CD14-positive monocyte (primary cell): ENCODE results near the gene MMRN2. TPM values are rescaled to one million over a fixed set of nuclear protein-coding genes. Genes with fewer than 3 reads are reported as not detected.

Experiments
- DNase-seq, 3 donors: peaks; one replicate each; pipeline ENCODE4 v3.0.0-alpha.2; 2011 to 2022
- H2AFZ ChIP-seq: 2 replicates; pipeline ENCODE4 v1.6.0; 2012; ENCODE audit warnings: mild to moderate bottlenecking, low read depth, low read length, inconsistent platforms; ENCODE audit not compliant: insufficient read depth, poor library complexity, severe bottlenecking
- H3K27ac ChIP-seq, 2 donors: 1 replicate in 1 of 2; 2 replicates in 1 of 2; pipeline ENCODE4 v1.5.1; 2012 to 2013; ENCODE audit warnings: low read length in 2 of 2, control low read depth in 1 of 2, inconsistent platforms in 1 of 2, low read depth in 1 of 2, mild to moderate bottlenecking in 1 of 2
- H3K27me3 ChIP-seq, 2 donors: one replicate each; pipeline versions ENCODE4 v1.6.0 to v1.6.1; 2011 to 2013; ENCODE audit warnings: low read length in 2 of 2; ENCODE audit not compliant: control insufficient read depth in 2 of 2, insufficient read depth in 2 of 2
- H3K36me3 ChIP-seq, 2 donors: replicated peaks in 1 of 2; 1 replicate in 1 of 2; 2 replicates in 1 of 2; pipeline versions ENCODE4 v1.5.1 to v1.6.1; 2012 to 2013; ENCODE audit warnings: low read length in 2 of 2, control low read depth in 1 of 2, inconsistent platforms in 1 of 2, mild to moderate bottlenecking in 1 of 2; ENCODE audit not compliant: insufficient read depth in 2 of 2, control insufficient read depth in 1 of 2
- H3K4me1 ChIP-seq, 2 donors: 1 replicate in 1 of 2; 2 replicates in 1 of 2; pipeline versions ENCODE4 v1.5.1 to v1.6.1; 2012 to 2013; ENCODE audit warnings: low read length in 2 of 2, control low read depth in 1 of 2, inconsistent platforms in 1 of 2, mild to moderate bottlenecking in 1 of 2, moderate library complexity in 1 of 2; ENCODE audit not compliant: insufficient read depth in 2 of 2, control insufficient read depth in 1 of 2
- H3K4me2 ChIP-seq: replicated peaks from 2 replicates; pipeline ENCODE3; 2012; ENCODE audit warnings: low read length, moderate library complexity, mild to moderate bottlenecking; ENCODE audit not compliant: poor library complexity, severe bottlenecking; ENCODE audit errors: extremely low read depth
- H3K4me3 ChIP-seq, 3 experiments: fragments of 200-600 bp in 1 of 3; sonication (generic) in 1 of 3; replicated peaks in 1 of 3; 1 replicate in 2 of 3; 2 replicates in 1 of 3; pipeline ENCODE4 v1.5.1; 2011 to 2013; ENCODE audit warnings: low read length in 3 of 3, mild to moderate bottlenecking in 3 of 3, control low read depth in 2 of 3, low read depth in 2 of 3, inconsistent platforms in 1 of 3, moderate library complexity in 1 of 3
- H3K79me2 ChIP-seq: 2 replicates; pipeline ENCODE4 v1.6.0; 2012; ENCODE audit warnings: mild to moderate bottlenecking, control low read depth, inconsistent platforms, low read length, moderate library complexity; ENCODE audit not compliant: insufficient read depth
- H3K9ac ChIP-seq: 2 replicates; pipeline ENCODE4 v1.6.0; 2017; ENCODE audit warnings: low read length, mild to moderate bottlenecking; ENCODE audit not compliant: insufficient read depth, poor library complexity, severe bottlenecking
- H3K9me3 ChIP-seq, 2 donors: replicated peaks in 1 of 2; 1 replicate in 1 of 2; 2 replicates in 1 of 2; pipeline versions ENCODE4 v1.5.1 to v1.6.1; 2012 to 2013; ENCODE audit warnings: low read length in 2 of 2, control low read depth in 1 of 2; ENCODE audit not compliant: control insufficient read depth in 1 of 2, insufficient read depth in 1 of 2
- H4K20me1 ChIP-seq: 2 replicates; pipeline ENCODE4 v1.6.0; 2012; ENCODE audit warnings: mild to moderate bottlenecking, low read length, control low read depth, moderate library complexity; ENCODE audit not compliant: insufficient read depth
- H3K27ac Mint-ChIP-seq, 7 donors: one replicate each; pipeline ENCODE4 v1.8.0; 2020; ENCODE audit warnings: mild to moderate bottlenecking in 7 of 7, mixed read lengths in 7 of 7, moderate library complexity in 6 of 7, inconsistent platforms in 2 of 7
- H3K27me3 Mint-ChIP-seq, 3 donors: one replicate each; pipeline ENCODE4 v1.8.0; 2021 to 2022; ENCODE audit warnings: low read depth in 3 of 3, mild to moderate bottlenecking in 3 of 3, mixed read lengths in 3 of 3, moderate library complexity in 3 of 3, inconsistent platforms in 1 of 3
- H3K36me3 Mint-ChIP-seq, 2 donors: one replicate each; pipeline ENCODE4 v1.8.0; 2020; ENCODE audit warnings: mixed read lengths in 2 of 2, inconsistent platforms in 1 of 2, mild to moderate bottlenecking in 1 of 2
- H3K4me1 Mint-ChIP-seq: one replicate; pipeline ENCODE4 v1.8.0; 2020; ENCODE audit warnings: mild to moderate bottlenecking, mixed read lengths
- H3K4me3 Mint-ChIP-seq, 2 donors: one replicate each; pipeline ENCODE4 v1.8.0; 2020; ENCODE audit warnings: mild to moderate bottlenecking in 2 of 2, mixed read lengths in 2 of 2, moderate library complexity in 1 of 2
- H3K9me3 Mint-ChIP-seq, 7 donors: one replicate each; pipeline ENCODE4 v1.8.0; 2020 to 2022; ENCODE audit warnings: mixed read lengths in 7 of 7, mild to moderate bottlenecking in 6 of 7, moderate library complexity in 6 of 7, inconsistent platforms in 2 of 7
- WGBS: methylation state at CpG from one replicate; pipeline ENCODE4 v1.1.5; 2013; ENCODE audit warnings: missing lambda C conversion rate; ENCODE audit not compliant: insufficient coverage; 5-methylcytosine and 5-hydroxymethylcytosine counted together
- intact Hi-C, 2 donors: fragments of 100-400 bp; cut with micrococcal nuclease; formaldehyde crosslinking; loops; one replicate each; pipeline versions ENCODE4 v1.15.0 to v1.15.1; 2023
- polyA plus RNA-seq, 3 donors: library from polyadenylated mRNA; depleted of rRNA in 1 of 3; unstranded in 2 of 3; stranded (reverse) in 1 of 3; fragments of 300-500 nt in 2 of 3; fragments of >200 nt in 1 of 3; fragmentation: Illumina TruSeq in 2 of 3; gene quantifications; 1 replicate in 2 of 3; 2 replicates in 1 of 3; pipeline ENCODE4 v1.2.3, GENCODE V29; 2012 to 2021
- TF ChIP-seq, protein P1 (sequence below): fragments of 200-600 bp; IDR thresholded peaks from one replicate; pipeline ENCODE4 v1.8.0; 2022; ENCODE audit warnings: antibody characterized with exemption, mild to moderate bottlenecking

The MMRN2 gene
- polyA plus RNA-seq, 3 donors = 0.07 to 1.8 TPM; not detected in 1

DNA sequence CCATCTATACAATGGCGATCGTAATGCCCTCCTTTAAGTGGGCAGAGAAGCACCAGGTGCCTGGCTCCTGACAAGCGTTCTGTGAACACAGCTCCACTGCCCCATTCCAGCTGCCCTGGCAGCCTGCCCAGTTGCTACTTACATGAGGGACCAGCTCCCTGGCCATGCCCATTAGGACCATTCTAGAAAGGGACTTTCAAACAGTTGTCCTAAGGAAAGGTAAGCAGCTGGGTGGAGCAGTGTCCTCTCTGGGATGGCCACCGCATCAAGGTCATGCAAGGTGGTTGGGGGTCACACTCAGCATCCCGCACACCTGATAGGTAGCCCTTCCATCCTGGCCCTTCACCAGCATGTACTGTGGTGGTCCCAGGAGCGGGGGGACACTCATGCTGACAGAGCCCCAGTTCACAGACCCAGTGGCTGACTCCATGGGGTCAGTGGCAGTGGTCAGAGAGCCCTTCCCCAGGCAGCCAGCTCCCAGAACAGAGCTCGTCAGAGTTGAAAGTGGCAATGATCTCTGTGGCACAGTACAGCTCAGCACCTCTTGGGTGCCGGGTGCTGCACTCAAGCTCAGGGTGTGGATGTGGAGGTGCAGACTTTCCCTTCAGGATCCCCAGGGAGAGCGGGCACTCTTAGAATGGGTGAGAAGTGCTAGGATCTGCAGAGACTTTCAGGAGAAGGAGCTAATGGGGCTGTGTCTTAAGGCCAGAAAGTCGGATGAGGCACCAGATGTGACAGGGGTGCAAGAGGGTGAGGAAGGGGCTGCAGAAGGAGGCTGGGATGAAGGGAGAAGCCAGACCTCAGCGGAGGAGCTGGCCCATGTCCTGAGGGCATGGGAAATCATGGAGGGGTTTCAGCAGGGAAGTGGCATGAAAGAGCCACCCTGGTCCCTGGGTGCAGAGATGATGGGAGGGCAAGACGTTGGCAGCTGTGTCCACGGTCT, 10.9 kb downstream of the MMRN2 start:
- WGBS = 92% methylated on average over 12 of the region's 13 CpGs
- Mint-ChIP-seq H3K4me3 (no peak overlapping the region), H3K36me3 (no peaks in the 10 kb centered on the region), H3K27me3 (peaks cover 4 to 12% (median 5%) of the 10 kb centered on the region in 3 donors), H3K27ac (peak overlapping the region in 1 of 7 donors; percentile 31), H3K4me1 (no peaks in the 10 kb centered on the region), H3K9me3 (peaks cover 0 to 6% (median 4%) of the 10 kb centered on the region in 7 donors)
- no peak for DNase-seq
- no peak overlapping the region for H3K9ac ChIP-seq
- H3K4me3 ChIP-seq = no peak overlapping the region
- no peaks in the 10 kb centered on the region for H3K4me1 ChIP-seq
- no peak overlapping the region for H3K27ac ChIP-seq
- no peak overlapping the region for H3K4me2 ChIP-seq
- intact Hi-C loops = no loop called here
- H3K27me3 ChIP-seq = no peaks in the 10 kb centered on the region
- H3K36me3 ChIP-seq = no peaks in the 10 kb centered on the region
- no peaks in the 10 kb centered on the region for H3K79me2 ChIP-seq
- H4K20me1 ChIP-seq = no peaks in the 10 kb centered on the region
- H3K9me3 ChIP-seq = peaks cover 0 to under 1% of the 10 kb centered on the region in 2 donors
- TF ChIP-seq, protein P1, sequence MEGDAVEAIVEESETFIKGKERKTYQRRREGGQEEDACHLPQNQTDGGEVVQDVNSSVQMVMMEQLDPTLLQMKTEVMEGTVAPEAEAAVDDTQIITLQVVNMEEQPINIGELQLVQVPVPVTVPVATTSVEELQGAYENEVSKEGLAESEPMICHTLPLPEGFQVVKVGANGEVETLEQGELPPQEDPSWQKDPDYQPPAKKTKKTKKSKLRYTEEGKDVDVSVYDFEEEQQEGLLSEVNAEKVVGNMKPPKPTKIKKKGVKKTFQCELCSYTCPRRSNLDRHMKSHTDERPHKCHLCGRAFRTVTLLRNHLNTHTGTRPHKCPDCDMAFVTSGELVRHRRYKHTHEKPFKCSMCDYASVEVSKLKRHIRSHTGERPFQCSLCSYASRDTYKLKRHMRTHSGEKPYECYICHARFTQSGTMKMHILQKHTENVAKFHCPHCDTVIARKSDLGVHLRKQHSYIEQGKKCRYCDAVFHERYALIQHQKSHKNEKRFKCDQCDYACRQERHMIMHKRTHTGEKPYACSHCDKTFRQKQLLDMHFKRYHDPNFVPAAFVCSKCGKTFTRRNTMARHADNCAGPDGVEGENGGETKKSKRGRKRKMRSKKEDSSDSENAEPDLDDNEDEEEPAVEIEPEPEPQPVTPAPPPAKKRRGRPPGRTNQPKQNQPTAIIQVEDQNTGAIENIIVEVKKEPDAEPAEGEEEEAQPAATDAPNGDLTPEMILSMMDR = no peak
- H2AFZ ChIP-seq = no peak overlapping the region

GRCh38 chr10:86945361-86946212, 11.8 kb downstream of the MMRN2 start:
- intact Hi-C loops = no loop called here
- no peaks in the 10 kb centered on the region for H3K36me3 ChIP-seq
- no peak overlapping the region for H3K4me2 ChIP-seq
- TF ChIP-seq, protein P1 = no peak
- no peaks in the 10 kb centered on the region for H3K4me1 ChIP-seq
- Mint-ChIP-seq H3K9me3 (peaks cover 0 to 4% (median 2%) of the 10 kb centered on the region in 7 donors), H3K27ac (no peak overlapping the region), H3K27me3 (peaks cover 3 to 12% (median 4%) of the 10 kb centered on the region in 3 donors), H3K4me3 (no peak overlapping the region), H3K4me1 (no peaks in the 10 kb centered on the region), H3K36me3 (no peaks in the 10 kb centered on the region)
- H2AFZ ChIP-seq = no peak overlapping the region
- no peak overlapping the region for H3K27ac ChIP-seq
- H3K27me3 ChIP-seq = no peaks in the 10 kb centered on the region
- H3K9ac ChIP-seq = no peak overlapping the region
- DNase-seq = no peak
- H3K9me3 ChIP-seq = no peaks in the 10 kb centered on the region
- H4K20me1 ChIP-seq = no peaks in the 10 kb centered on the region
- no peak overlapping the region for H3K4me3 ChIP-seq
- WGBS = 91% methylated on average over 9 of the region's 18 CpGs
- H3K79me2 ChIP-seq = no peaks in the 10 kb centered on the region
